Right ventricle myocardium superior (tissue), 1 donor: ENCODE measurements around the gene VMP1. TPM values are rescaled to one million over a fixed set of nuclear protein-coding genes. Genes with fewer than 3 reads are reported as not detected.

Experiments used
- ATAC-seq: fragments of 200-7000 bp; cut with Tn5 transposase; one replicate; pipeline ENCODE4 v1.9.1; 2020; ENCODE audit warnings: mild to moderate bottlenecking; ENCODE audit not compliant: poor library complexity
- DNase-seq: peaks from one replicate; pipeline ENCODE4 v3.0.0-alpha.2; 2020
- intact Hi-C: fragments of 100-400 bp; cut with DNase I; formaldehyde crosslinking; loops from one replicate; pipeline ENCODE4 v1.11.2; 2022
- total RNA-seq: library from RNA; stranded (reverse); fragmentation: NEBNext Ultra II Directional; extraction: Animal tissue kit (Norgen Biotek cat#: 25700); gene quantifications from one replicate; pipeline ENCODE4 v1.2.1, GENCODE V29; 2021
- donor health status: DM: no; HTN: yes; CAD: no; lungs with severe emphysema.

VMP1 gene
- total RNA-seq, 1 donor from 2014 or later: 49.4 TPM

- DNase-seq (no peak), ATAC-seq (no peak)
- intact Hi-C loops: no loop called here
These were observed 8.2 kb upstream of the VMP1 start for GRCh38 chr17:59699218-59699617.

GRCh38 chr17:59699786-59700185 lies 7.7 kb upstream of the VMP1 start:
- intact Hi-C loops: no loop called here

DNA sequence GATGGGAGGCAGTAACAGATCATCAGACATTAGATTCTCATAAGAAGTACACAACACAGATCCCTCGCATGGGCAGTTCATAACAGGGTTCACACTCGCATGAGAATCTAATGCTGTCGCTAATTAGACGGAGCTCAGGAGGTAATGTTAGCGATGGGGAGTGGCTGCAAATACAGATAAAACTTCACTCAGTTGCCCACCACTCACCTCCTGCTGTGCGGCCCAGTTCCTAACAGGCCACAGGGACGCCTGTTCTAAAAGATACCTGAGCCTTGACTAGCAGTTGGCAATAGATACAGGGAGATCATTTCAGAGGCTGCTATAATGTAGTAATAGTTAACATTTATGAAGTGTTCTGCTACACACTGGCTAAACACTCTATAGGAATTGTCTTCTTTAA lies 5.2 kb upstream of the VMP1 start:
- intact Hi-C loops: no loop called here
- no peak for ATAC-seq
- DNase-seq: no peak

More at GRCh38 chr17:59699786-59700185, 7.7 kb upstream of the VMP1 start:
- ATAC-seq (no peak), DNase-seq (no peak)

DNA sequence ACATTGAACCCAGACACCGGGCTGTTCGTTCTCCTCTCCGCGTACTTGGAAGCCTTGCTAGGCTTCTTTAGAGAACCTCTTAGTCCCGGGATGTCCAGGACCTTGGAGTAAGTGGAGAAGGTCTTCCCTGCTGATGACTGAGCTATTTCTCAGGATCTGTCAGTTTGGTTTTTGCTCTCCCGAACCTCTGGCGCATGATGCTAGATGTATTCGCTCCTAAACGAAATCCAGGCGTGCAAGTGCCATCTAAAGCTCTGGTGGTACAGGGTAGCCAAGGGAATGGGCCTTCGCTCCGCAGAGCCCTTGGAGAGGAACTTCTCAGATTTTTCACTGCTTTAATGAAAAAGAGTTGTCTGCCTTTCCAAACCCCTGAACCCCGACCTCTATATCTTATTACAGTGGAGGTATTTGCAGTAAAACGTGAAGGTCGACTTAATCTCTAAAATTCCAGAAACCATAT lies 547 bp downstream of the VMP1 start:
- ATAC-seq: peak; percentile 1
- DNase-seq: no peak
- intact Hi-C loops: no loop called here

GRCh38 chr17:59711936-59712335 lies 4.5 kb downstream of the VMP1 start:
- ATAC-seq: no peak
- intact Hi-C loops: no loop called here
- DNase-seq: no peak

- DNase-seq (no peak), ATAC-seq (no peak)
- intact Hi-C loops: no loop called here
These were observed 5.4 kb downstream of the VMP1 start for GRCh38 chr17:59712862-59713261.

- no peak for ATAC-seq
- intact Hi-C loops: no loop called here
- DNase-seq: no peak
These were observed 6.8 kb downstream of the VMP1 start for GRCh38 chr17:59714255-59714654.

- DNase-seq: no peak
- intact Hi-C loops: no loop called here
- peak; percentile 38 for ATAC-seq
These were observed 9.0 kb downstream of the VMP1 start for GRCh38 chr17:59716427-59716826.

- no peak for DNase-seq
- intact Hi-C loops: no loop called here
- ATAC-seq: no peak
These were observed 12.1 kb downstream of the VMP1 start for GRCh38 chr17:59719526-59719925.

DNA sequence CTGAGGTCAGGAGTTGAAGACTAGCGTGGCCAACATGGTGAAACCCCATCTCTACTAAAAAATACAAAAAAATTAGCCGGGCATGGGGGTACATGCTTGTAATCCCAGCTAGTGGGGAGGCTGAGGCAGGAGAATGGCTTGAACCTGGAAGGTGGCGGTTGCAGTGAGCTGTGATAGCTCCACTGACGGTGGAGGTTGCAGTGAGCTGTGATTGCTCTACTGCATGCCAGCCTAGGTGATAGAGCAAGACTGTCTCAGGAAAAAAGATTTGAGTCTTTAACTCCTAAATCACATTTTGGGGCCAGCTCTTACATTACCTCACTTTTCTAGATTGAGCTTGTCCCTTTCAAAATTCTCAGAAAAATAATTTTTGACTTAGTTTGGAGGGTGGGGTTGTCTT lies 15.2 kb downstream of the VMP1 start:
- intact Hi-C loops: no loop called here
- ATAC-seq (no peak), DNase-seq (no peak)

DNA sequence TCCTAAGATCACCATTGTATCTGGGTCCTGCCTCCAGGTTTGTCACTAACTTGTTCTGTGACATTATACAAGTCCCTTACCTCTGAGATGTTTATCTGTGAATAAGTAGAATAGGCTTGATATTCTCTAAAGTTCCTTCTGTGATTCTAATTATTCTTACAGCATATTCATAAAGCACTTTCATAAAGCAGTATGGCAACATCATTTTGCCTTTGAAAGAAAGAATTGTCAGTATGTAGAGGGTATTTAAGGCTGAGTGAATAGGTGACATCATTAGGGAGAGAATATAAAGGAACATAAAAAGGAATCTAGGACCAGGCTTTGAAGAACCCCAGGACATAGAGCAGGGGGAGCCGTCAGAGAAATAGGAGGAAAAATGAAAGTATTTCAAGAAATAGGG lies 15.6 kb downstream of the VMP1 start:
- ATAC-seq (no peak), DNase-seq (no peak)
- intact Hi-C loops: no loop called here

GRCh38 chr17:59723607-59724006 lies 16.2 kb downstream of the VMP1 start:
- ATAC-seq (no peak), DNase-seq (no peak)
- intact Hi-C loops: no loop called here

DNA sequence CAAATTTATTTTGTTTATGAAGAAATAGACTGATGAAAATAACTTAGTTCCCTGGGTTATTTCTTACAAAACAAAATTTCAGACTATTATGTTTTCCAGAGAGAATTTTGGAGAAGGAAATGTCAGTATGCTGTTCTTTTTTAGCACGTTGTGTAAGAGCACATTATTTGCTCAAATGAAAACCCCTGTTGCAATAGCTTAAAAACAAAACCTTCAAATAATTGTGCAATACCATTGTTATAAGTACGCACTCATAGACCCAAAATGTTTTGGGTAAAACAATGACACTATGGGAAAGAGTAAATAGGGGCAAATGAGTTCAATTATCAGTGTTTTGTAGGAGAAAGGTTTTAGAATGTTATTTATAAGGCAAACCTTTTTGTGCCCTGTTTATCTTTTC lies 18.2 kb downstream of the VMP1 start:
- peak; percentile 72 for ATAC-seq
- intact Hi-C loops: no loop called here
- no peak for DNase-seq

GRCh38 chr17:59727817-59728533 lies 20.5 kb downstream of the VMP1 start:
- no peak for DNase-seq
- intact Hi-C loops: no loop called here
- ATAC-seq: no peak

GRCh38 chr17:59730268-59730834 lies 22.9 kb downstream of the VMP1 start:
- DNase-seq (no peak), ATAC-seq (no peak)
- intact Hi-C loops: no loop called here

GRCh38 chr17:59733697-59734096 lies 26.2 kb downstream of the VMP1 start:
- no peak for ATAC-seq
- DNase-seq: no peak
- intact Hi-C loops: no loop called here

DNA sequence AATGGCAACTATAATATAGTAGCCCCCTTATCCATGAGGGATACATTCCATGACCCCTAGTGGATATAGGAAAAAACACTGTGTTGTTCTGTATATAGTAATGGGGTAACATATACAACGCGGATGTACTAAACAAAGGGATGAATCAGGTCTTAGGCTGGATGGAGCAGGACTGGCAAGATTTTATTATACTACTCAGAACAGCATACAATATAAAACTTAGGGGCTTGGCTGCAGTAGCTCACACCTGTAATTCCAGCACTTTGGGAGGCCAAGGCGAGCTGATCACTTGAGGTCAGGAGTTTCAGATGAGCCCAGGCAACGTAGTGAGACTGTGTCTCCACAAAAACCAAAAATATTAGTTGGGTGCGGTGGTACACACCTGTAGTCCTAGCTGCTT lies 26.8 kb downstream of the VMP1 start:
- DNase-seq (no peak), ATAC-seq (no peak)
- intact Hi-C loops: no loop called here

GRCh38 chr17:59737324-59737723 lies 29.9 kb downstream of the VMP1 start:
- DNase-seq: no peak
- ATAC-seq: no peak
- intact Hi-C loops: no loop called here

GRCh38 chr17:59743842-59744241 lies 36.4 kb downstream of the VMP1 start:
- DNase-seq (no peak), ATAC-seq (no peak)
- intact Hi-C loops: no loop called here

- no peak for DNase-seq
- no peak for ATAC-seq
- intact Hi-C loops: no loop called here
These were observed 37.6 kb downstream of the VMP1 start for GRCh38 chr17:59745040-59745439.
